COR-L47 (cell line): Measurements from ENCODE around the gene ZNF135.

Experiments used
- DNase-seq: peaks from one replicate; lab custom pipeline; 2025; lab: John Stamatoyannopoulos, UW

ZNF135 gene

DNA sequence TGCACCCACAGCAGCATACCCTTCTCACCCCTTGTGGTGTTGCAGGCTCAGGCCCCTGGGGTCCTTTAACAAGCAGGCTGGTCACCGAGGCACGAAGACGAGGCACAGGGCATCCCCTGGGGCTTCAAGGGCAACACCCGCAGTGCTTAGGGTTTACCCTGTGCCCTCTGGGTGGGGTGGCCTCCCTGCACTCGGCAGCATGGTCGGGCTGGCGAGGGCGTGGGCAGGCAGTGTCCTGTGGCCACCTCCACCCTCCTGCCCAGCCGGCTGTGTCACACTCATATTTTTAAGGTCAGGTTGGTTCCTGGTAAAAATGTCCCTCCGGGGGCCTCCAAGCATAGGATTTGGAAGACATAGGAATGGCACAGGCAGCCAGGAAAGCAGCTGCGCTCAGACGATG lies 11.4 kb upstream of the ZNF135 start:
- DNase-seq: no peak

DNA sequence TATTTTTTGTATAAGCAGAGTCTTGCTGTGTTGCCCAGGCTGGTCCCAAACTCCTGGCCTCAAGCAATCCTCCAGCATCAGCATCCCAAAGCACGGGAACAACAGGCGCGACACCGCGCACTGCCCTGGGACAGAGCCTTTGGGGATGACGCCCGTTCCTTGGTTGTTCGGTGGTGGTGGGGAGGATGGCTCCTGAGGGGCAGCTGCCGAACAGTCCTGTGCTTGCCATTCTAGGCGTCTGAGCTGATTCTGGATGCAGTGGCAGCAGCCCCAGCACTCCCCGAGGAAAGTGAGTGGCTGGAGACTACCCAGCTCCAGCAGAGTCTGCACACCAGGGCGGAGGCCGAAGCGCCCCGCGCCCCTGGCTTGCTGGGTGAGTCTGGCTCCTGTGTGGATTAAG lies 6.8 kb upstream of the ZNF135 start:
- DNase-seq: no peak

DNA sequence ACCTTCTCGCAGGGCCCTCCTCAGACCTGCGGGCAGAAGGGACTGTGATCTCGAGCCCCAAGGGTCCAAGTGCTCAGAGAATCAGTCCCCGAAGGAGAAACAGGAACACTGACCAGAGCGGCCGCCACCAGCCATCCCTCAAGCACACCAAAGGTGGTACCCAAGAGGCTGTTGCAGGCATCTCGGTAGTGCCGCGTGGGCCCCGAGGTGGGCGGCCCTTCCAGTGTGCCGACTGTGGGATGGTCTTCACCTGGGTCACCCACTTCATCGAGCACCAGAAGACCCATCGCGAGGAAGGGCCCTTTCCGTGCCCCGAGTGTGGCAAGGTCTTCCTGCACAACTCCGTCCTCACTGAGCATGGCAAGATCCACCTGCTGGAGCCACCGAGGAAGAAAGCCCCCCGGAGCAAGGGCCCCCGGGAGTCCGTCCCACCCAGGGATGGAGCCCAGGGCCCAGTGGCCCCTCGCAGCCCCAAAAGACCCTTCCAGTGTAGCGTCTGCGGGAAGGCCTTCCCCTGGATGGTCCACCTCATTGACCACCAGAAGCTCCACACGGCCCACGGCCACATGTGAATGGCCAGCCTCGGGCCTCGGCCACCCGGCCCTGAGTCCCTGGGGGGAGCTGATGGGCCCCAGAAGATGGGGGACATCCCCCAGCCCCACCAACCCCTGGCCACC lies 5.5 kb upstream of the ZNF135 start:
- no peak for DNase-seq

DNA sequence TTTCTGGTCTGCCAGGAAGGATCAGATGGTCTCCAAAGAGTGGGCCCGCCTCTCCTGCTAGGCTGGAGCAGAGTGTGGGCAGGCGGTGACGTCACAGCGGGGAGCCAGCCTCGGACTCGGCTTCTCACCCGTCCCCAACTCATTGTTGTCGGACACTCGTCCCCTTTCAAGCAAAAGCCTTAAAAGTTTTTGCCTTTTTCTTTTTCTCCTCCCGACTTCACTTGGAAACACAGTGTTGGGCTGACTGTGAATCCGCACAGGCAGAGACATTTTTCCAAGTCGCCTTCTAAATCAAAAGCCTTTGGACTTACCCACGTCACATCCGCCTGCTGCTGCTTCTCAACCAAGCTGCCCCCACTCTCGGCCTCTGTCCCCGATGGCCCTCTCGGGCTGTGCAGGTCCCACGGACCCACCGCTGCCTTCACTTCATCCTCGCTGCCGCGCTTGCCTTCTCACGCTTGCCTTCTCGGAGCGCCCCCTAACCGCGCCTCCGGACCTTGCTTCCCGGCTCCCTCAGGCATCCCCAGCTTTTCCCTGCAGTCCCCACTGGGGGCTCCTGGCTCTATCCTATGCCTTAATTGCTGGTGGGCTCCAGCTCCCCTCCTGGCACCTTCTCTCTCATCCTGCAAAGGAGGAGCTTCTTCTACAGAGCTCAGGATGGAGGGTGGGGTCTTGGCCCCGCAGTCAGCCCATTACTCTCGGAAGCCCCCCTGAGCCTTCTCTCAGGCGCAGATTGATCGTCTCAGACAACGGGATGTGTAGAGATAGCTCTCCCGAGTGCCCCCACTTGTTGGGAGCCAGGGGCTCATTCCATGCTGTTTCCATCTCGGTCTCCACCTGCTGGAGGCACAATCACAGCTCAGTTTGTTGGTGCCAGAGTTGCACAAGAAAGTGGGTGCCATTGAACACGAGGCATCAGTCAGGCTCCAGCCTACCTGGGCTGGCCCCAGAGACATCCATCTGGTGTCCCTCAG lies 3.9 kb upstream of the ZNF135 start:
- DNase-seq: peak; percentile 5

DNA sequence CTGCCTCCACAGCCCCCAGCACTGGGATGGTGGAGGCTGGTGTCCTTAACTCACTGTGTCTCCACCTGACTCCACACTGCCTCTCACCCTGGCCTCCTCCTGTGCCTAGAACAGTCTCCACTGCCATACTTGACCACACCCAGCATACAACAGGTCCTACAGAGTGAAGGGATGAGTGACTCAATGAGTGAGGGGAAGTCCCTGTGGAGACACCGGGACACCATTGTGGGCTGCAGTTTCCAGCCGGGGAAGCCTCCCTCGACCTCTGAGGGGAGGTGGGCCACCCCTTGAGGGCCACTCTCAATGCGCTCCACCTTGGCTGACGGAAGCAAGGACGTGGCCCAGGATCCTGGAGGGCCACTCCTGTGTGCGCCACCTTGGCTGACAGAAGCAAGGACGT lies 2.8 kb upstream of the ZNF135 start:
- no peak for DNase-seq

DNA sequence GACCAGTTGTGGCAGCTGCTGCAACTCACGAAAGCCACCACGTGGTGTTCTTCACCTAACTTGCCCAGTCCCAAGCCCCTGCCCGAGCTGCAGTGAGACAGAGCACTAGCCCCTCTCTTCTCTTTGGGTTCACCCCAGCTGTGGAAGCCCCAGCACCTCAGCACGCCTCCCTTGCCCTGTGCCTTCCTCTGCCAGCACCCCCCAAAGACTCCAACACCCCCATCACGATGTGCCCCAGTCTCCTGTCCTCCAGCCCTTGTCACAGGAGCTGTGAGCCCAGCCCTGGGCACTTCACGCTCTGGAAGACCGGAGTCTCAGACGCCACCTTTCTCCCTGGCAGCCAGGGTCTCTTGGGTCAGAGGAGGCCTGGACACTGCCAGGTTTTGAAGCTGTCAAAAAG lies 2.2 kb upstream of the ZNF135 start:
- DNase-seq: no peak

- DNase-seq: no peak
These were observed 615 bp upstream of the ZNF135 start for GRCh38 chr19:58058467-58058866.

DNA sequence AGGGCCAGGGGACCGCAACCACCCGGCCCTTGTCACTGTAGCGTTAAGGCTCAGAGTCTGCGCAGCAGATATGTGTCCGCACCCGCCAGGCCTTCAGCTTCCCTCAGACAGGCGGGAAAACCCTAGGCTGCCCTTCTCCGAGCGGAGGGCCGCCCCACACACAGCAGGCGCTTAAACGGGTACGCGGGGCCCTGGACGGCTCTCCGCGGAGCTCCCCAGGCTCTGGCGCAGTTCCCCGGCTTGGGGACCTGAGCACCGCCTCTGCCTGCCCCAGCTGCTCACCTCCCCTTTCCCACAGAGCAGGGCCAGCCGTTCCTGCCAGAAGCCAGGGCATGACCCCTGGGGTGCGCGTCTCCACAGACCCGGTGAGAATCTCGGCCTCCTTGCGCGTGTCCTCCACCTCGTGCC lies 593 bp downstream of the ZNF135 start:
- no peak for DNase-seq

DNA sequence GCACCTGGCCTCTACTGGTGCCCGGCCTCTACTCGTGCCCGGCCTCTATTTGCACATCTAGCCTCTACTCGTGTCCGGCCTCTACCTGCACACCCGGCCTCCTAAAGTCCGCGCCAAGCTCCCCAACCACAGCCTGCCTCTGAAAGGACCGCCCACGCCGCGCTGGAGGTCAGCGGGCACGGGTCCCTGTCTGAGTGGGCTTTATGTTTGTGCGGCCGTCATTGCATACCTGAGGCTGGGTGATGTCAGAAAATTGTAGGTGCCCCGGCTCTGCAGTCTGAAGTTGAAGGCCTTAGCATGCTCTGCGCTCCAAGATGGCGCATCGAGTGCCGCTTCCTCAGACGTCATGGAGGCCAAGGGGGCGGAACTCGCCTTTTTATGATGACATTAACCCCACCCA lies 1.1 kb downstream of the ZNF135 start:
- no peak for DNase-seq

- DNase-seq: no peak
These were observed 4.6 kb downstream of the ZNF135 start for GRCh38 chr19:58063712-58064111.

- DNase-seq: no peak
These were observed 8.3 kb downstream of the ZNF135 start for GRCh38 chr19:58067240-58067912.

DNA sequence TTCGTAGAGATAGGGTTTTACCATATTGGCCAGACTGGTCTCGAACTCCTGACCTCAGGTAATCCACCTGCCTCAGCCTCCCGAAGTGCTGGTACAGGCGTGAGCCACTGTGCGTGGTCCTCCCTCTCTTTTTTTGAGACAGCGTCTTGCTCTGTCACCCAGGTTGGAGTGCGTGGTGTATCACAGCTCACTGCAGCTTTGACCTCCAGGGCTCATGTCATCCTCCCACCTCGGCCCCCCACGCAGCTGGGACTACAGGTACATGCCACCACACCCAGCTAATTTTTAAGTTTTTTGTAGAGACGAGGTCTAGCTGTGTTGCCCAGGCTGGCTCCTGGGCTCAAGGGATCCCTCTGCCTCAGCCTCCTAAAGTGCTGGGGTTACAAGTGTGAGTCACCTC lies 20.7 kb downstream of the ZNF135 start:
- DNase-seq: no peak

DNA sequence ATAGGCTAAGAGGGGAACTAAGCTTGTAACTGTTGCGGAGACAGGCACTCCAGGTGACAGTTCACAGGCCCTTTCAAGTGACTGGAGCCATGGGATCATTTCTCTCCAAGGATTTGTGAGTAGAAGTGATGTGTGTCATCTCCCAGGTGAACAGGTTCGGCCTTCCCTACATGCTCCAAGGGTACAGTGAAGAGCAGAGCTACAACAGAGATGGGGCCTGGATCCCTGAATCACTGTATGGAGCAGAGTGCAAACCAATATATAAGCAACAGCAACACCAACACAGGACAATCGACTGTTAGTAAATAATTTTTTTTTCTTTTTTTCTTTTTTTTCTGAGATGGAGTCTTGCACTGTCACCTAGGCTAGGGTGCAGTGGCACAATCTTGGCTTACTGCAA lies 23.9 kb downstream of the ZNF135 start:
- DNase-seq: no peak

DNA sequence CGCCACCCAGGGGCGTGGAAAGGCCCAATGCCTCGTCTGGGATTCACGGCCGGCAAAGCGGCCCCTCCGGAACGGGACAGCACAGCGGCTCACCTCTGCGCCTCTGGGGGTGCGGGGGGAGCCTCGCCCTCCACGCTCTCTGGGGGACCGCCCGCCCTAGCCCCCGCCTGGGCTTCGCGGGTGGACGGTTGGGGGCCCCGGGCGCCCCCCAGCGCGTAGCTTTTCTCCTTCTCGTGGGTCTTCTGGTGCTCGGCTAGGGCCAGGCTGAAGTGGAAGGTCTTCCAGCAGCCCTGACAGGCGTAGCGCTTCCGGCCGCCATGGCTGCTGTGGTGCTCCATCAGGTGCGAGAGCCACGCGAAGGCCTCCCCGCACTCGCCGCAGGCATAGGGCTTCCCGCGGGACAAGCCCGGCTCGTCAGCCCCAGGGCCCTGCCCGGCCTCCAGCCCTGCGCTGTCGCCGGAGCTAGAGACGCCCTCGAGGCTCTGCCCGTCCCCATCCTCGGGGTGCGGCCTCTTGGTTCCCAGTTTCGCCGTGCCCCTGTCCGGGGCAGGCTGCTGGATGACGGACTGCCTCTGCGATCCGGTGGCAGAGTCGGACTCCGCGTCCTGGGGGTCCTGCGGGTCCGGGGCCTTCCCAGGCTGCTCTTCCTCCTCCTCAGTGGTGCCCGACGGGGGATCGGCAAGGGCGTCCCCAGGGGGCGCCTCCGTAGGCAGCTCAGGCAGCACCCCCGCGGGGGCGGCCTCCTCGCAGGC lies 25.7 kb downstream of the ZNF135 start:
- no peak for DNase-seq

DNA sequence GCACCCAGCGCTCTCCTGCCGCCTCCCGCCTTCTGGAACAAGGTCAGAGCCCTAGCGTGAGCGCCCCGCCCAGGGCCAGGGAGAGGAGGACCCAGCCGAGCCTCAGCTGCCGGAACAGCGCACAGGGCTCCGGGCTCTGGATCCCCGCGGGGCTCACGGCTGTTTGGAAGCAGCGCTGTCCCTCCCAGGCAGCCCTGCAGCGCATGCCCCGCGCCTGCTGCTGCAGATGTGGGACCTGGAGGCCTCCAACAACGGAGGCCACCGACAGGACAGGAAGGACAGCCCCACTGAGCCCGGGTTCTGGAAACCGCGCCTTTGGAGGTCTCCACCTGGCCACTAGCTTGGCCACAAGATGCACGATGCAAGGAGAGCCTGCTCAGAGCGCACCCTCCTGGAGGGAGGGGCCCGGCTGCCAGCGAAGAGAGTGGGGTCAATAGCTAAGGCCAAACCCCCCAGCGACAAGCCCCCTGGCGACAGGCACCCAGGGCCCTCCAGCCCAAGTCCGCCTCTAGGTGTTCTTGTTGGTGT lies 26.3 kb downstream of the ZNF135 start:
- no peak for DNase-seq

DNA sequence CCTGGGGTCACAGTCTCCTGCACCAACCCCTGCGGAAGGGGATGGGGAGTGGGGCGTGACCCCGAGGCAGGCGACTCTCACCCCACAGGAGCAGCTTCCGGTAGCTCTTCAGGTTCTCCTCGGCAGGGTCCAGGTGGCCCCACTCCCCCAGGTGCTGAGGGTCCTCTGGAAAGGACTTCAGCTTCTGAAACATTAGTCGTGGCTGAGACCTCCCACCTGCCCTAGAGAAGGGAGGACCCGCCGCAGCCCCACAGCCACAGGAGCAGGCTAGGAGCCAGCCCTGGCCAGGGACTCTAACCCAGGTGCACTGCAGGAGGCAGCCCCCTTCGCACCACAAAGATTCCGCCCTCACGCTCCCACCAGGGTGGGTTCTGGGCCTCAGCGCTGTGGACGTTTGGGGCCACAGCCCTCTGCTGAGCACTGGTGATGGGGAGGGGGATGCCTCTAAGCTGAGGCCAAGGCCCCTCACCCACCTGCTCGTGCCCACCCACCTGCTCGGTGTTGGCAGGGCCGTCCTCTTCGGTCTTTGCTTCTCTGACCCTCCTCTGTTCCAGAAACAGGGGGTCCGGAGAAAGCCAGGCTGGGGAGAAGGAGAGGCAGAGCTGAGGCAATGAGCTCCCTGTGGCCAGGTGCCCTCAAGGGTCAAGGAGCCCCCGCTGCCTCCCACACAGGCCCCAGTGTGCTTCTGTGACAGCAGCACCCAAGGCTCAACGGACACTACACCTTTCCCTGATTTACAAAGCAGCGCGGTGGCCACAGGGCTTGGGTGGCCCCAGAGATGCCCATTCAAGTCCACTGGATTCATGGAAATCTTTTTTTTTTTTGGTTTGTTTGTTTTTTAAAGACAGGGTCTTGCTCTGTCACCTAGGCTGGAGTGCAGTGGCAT lies 28.0 kb downstream of the ZNF135 start:
- DNase-seq: no peak

GRCh38 chr19:58088521-58089052 lies 29.5 kb downstream of the ZNF135 start:
- no peak for DNase-seq

GRCh38 chr19:58089846-58090245 lies 30.8 kb downstream of the ZNF135 start:
- DNase-seq: no peak

- no peak for DNase-seq
These were observed 32.3 kb downstream of the ZNF135 start for GRCh38 chr19:58091251-58091995.

DNA sequence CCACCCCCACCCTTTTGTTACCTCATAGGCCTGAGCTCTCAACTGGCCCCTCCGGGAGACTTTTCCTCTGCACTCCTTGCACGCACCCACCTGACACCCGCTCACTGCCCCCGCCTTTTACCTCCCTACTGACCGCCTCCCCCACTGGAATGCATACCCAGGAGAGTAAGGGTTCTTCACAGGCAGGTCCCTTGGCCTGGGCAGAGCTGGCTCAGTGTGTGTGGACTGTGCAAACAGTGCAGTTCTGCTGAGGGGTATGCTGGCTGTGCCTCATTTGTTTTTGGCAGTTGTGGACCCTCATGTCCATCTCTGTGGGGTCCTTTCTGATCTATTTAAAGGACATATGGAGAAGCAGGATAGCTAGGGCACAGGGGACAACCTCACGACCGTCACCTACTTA lies 34.0 kb downstream of the ZNF135 start:
- DNase-seq: no peak
